ENCODE data around the gene HHIPL1. TPM values are rescaled to one million over a fixed set of nuclear protein-coding genes. Genes with fewer than 3 reads are reported as not detected.

The HHIPL1 gene
- total RNA-seq, 1 experiment from 2014 or later, result 2.6 TPM

- Histone ChIP-seq H3T11ph (ENCODE audit: low read length) (no peak overlapping the region), H2BK120ac (ENCODE audit: low read depth, low read length, poor library complexity, severe bottlenecking) (no peak overlapping the region), H3K9ac (ENCODE audit: extremely low read depth, insufficient read length, low read length) (no peak overlapping the region), H4K5ac (ENCODE audit: insufficient read length, low read depth, low read length) (no peak overlapping the region), H4K91ac (ENCODE audit: insufficient read length, low read depth, low read length) (no peak overlapping the region), H2BK5ac (ENCODE audit: insufficient read length, low read length) (no peak overlapping the region), H3K23ac (ENCODE audit: insufficient read length, low read depth, low read length) (no peak overlapping the region), H3K79me1 (ENCODE audit: insufficient read depth, low read depth, low read length, poor library complexity, severe bottlenecking) (no peaks in the 10 kb centered on the region), H2AFZ (ENCODE audit: low read length) (no peak overlapping the region), H3K23me2 (ENCODE audit: insufficient read length, low read depth, low read length, poor library complexity, severe bottlenecking) (no peaks in the 10 kb centered on the region), H3K4me2 (ENCODE audit: insufficient read depth, insufficient read length, low read length) (no peak overlapping the region), H2BK15ac (ENCODE audit: low read depth, low read length) (no peak overlapping the region), H3K27ac (ENCODE audit: insufficient read length, low read depth, low read length) (no peak overlapping the region), H4K20me1 (ENCODE audit: control insufficient read depth, insufficient read depth, insufficient read length) (no peaks in the 10 kb centered on the region), H3K79me2 (ENCODE audit: insufficient read depth, low read length) (no peaks in the 10 kb centered on the region), H3K14ac (ENCODE audit: insufficient read depth, low read length) (no peak overlapping the region), H3K18ac (ENCODE audit: insufficient read length, low read depth, low read length) (no peak overlapping the region), H4K8ac (replicated peaks; ENCODE audit: insufficient read length, low read depth, low read length) (no peak overlapping the region), H3K9me3 (ENCODE audit: control insufficient read depth, low read depth, low read length) (no peaks in the 10 kb centered on the region), H3K4me1 (ENCODE audit: insufficient read depth, low read length) (no peaks in the 10 kb centered on the region; the same call in 1 of the 2 replicates), H3K56ac (ENCODE audit: insufficient read length, low read depth, low read length) (no peak overlapping the region), H3K27me3 (ENCODE audit: insufficient read depth, low read length) (no peaks in the 10 kb centered on the region), H3K4ac (ENCODE audit: low read depth, low read length) (no peak overlapping the region), H2AK5ac (ENCODE audit: insufficient read length, low read length) (no peak overlapping the region), H2BK12ac (ENCODE audit: insufficient read length, low read depth, low read length) (no peak overlapping the region), H2BK20ac (ENCODE audit: low read depth, low read length, poor library complexity, severe bottlenecking) (no peak overlapping the region)
- Mint-ChIP-seq H3K27ac (peak overlapping the region in 1 of 3 experiments; percentile 63; a peak in 2 of 7 replicates), H3K9me3 (no peaks in the 10 kb centered on the region; a peak in 1 of 5 replicates), H3K36me3 (ENCODE audit: insufficient read depth in 1 of 3, low read depth in 3 of 3) (0 out of 7 replicates have a peak, but pooled peaks cover 0 to 3% (median 0%) of the 10 kb centered on the region in 3 experiments), H3K4me3 (no peak overlapping the region), H3K27me3 (ENCODE audit: low read depth) (peaks cover 8% of the 10 kb centered on the region), H3K4me1 (peaks cover 51 to 58% of the 10 kb centered on the region in 2 experiments)
- no CpG with 5 or more reads among the region's 14 CpGs for WGBS (ENCODE audit: extremely low coverage, insufficient read length, low lambda C conversion rate)
- no peak for TF ChIP-seq CTCF (conservative IDR thresholded peaks at IDR 0.05)
- DNase-seq, result no peak
These were observed 25.7 kb downstream of the HHIPL1 start for GRCh38 chr14:99670361-99671234.

Data from H9 (cell line).